ENCODE data around the gene CCR5AS.
"Not testable (repeated sequence)": the region's sequence is repeated elsewhere in the genome, so short reads cannot be mapped to it uniquely, and the experiment has no call there.

Gene CCR5AS

GRCh38 chr3:46353090-46353489 is 53.8 kb downstream of the CCR5AS start:
- DNase-seq, result no peak

DNA sequence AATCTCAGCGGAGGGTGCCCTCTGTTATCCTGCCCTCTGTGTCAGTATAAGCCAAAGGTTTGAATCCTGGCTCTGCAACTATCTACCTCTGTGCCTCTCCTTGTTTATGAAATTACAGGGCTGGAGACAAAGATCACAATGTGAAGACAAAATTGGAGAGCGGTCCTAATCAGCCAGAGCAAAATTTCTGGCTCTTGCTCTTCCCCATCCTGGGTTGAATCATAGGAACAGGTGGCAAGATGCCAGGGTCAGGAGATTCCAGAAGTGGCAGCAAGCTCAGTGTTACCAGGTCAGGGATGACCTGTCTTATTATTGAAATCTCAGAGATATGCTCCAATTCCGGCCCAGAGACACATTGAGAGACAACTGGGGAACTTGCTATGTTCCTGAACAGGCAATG is 55.2 kb downstream of the CCR5AS start:
- DNase-seq, result no peak

DNA sequence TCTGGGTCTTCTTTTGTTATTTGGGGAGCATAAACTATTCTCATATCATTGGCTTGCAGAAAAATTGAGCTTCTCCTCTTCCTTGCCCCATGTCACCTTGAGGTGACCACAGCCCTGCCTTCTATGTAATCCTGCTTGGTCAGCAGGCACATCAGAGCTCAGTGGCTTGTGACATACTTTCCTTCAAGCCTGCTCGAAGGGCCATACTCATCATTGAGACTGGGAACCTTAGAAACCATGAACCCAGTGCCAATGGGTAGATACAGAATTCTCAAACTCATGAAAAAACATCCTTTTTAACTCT is 56.7 kb downstream of the CCR5AS start:
- no peak for DNase-seq

DNA sequence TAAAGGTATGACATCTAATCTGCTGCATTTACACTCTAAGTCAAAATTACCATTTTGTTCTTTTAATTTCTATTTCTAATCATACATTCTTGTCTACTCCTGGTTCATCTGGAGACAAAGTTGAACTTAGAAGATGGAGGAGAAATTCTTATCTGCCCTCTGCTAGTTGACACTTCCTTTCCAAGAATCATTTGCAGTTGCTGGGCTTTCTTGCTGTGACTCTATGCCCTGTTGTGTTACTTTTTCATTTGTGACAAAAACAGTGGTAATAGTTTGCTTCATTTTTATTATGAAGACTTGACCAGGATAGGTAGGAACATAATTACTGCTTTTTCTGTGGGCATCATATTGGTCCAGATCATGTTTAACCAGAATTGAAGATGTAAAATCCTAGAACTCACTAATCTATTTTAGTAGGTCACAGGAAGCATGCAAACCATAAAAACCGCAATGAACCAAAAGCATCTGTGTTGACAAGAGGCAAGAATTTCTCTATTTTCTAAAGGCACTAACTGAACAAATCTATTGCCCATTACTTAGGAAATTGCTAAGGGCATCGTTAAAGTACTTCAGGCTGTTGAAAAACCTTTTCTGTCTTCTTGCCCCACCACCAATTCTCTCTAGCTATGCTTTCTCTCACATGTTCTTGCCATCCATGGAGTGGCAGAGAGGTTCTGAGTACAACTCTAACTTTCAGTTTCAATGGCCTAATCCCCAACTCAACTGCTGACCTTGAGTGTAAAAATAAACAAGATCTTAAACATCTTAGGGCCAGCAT is 57.2 kb downstream of the CCR5AS start:
- no peak for DNase-seq

GRCh38 chr3:46348823-46349482 is 57.9 kb downstream of the CCR5AS start:
- DNase-seq, result no peak

GRCh38 chr3:46344476-46344875 is 62.4 kb downstream of the CCR5AS start:
- no peak for DNase-seq

- no peak for DNase-seq
These were observed 68.0 kb downstream of the CCR5AS start for GRCh38 chr3:46338840-46339239.

DNA sequence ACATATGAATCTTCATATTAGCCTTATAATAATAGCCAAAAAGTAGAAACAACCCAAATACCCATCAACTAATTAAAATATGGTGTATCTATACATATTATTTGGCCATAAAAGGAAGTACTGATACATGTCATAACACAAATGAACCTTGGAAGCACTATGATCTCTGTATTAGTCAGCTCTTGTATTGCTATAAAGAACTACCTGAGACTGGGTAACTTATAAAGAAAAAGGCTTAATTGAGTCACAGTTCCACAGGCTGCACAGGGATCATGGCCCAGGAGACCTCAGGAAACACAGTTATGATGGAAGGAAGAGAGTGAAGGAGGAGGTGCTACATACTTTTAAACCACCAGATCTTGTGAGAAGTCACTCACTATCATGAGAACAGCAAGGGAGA is 69.0 kb downstream of the CCR5AS start:
- DNase-seq, result no peak

DNA sequence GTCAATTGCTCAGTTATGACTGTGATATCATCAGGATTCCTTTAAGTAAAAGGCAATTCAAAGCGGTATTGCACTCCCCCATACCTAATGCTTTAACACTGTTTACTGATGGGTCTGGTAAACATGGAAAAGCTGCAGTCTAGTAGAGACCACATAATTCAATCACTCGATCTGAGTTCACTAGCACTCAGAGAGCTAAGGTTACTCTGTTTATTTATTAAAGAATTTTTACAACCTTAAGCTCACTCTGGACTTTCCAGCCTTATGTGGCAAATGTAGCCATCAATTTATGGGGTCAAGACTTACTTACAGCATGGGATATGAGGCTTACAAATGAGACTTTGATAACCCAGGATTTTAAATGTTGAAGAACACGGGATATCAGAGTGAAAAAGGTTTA is 71.3 kb downstream of the CCR5AS start:
- DNase-seq, result no peak

- no peak for DNase-seq
These were observed 72.0 kb downstream of the CCR5AS start for GRCh38 chr3:46334741-46335478.

GRCh38 chr3:46330676-46331075 is 76.2 kb downstream of the CCR5AS start:
- DNase-seq, result not testable (repeated sequence)

DNA sequence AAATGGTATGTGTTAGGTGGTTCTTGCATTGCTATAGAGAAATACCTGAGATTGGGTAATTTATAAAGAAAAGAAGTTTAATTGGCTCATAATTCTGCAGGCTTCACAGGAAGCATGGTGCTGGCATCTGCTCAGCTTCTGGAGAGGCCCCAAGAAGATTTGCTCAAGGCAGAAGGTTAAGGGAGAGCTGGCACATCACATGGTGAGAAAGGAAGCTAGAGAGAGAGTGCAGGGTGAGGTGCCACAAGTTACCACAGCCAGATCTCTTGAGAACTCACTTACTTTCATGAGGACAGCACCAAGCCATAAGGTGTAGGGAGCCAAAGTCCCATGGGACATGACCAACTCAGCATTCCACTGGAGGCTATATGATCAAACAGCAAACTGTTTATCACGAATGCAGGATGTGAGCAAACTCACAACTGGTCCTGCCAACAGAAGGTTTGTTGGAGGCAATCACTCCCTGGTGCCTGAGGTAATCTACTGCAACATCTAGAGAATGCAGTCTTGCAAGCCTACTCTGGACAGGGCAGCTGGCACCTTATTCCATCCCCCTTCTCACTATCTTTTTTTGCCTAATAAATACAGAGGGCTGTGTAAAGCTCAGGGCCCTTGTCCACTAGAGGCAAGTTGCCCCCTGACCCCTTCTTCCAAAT is 81.1 kb downstream of the CCR5AS start:
- DNase-seq, result no peak

DNA sequence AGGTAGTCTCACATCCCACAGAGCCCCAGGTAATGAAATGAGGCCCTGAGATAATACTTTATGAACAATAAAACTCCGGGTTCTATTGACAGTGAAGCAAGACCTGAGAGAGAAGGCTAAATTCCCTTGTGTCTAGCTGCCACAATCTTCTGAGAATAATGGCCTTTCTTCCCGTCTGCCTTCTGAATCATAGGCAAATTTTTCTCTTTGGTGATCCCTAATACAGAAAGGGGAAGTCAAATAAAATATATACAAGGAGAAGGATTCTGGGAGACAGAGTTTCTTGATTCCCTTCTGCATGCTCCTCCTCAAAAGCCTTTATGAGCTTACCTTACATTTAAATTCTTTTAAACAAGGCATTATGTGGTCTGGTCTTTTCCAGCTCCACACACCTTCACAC is 82.8 kb downstream of the CCR5AS start:
- DNase-seq, result no peak

DNA sequence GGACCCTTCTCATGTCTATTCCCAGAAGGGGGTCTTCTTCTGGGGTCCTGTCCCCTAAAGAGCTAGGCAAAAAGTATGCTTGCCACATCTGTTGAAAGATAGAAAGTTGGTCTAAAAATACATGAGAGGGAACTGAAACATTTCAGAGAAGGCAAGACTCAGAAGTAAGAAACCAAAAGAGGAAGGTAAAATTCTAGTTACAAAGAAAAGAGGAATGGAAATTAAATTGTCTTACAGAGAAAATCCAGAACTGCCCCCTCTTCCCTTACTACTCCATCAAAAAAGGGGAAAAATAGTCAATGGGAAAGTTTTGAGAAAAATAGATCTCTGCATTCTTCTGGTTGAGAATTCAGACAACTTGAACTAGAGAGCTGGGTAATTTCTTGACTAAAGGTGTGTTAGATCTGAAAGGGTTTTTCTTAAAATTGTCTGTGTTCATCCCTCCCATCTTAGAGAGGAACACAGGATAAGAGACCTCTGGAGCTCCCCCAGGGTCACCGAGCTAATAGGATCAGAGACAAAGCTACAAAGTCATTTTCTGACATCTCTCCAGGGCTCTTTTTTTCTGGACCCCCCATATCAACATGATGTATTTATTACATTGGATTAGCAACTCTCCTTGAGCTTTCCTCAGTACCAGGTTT is 85.3 kb downstream of the CCR5AS start:
- DNase-seq, result no peak

DNA sequence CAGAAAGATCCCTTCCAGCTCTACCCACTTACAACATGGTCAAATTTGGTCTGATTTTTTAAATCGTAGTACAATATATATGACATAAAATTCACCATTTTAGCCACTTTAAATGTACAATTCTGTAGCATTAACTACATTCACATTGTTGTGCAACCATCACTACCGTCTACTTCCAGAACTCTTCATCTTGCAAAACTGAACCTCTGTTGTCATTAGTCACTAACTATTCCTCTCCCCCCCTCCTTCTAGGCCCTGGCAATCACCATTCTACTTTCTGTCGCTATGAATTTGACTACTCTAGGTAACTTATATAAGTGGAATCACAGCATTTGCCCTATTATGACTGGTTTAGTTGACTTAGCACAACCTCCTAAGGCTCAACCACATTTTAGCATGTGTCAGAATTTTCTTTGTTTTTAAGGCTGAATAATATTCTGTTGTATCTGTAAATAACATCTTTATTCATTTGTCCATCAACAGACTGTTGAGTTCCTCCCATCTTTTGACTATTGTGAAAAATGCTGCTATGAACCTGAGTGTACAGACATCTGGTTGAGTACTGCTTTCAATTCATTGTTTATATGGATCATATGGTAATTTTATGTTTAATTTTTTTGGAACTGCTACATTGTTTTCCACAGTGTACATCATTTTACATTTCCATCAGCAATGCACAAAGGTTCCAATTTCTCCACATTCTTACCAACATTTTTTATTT is 88.5 kb downstream of the CCR5AS start:
- DNase-seq, result no peak

GRCh38 chr3:46316206-46316605 is 90.7 kb downstream of the CCR5AS start:
- DNase-seq, result no peak

DNA sequence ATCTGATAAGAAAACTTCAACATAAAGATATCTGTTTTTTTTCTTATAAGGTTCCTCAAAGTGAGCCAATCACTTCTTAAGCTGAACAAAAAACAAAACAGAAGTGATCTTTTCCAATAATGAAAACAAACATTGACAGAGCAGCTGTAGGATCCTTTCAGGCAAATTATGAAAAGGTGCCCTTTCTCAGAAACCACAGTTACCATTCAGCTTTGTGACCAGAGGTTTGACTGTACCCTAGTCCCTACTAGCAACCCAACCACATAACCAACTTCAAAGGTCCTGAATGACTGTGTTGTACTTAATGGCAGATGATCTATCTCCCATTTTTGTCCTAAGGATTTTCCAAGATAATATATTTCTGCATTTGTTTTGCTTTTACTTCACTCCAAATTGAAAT is 92.3 kb downstream of the CCR5AS start:
- DNase-seq, result no peak

Data from activated naive CD4-positive, alpha-beta T cell treated with anti-CD3 and anti-CD28 coated beads, Interleukin-2, amount 50 U/mL, for 16 hours (primary cell).